GM12873 (cell line): ENCODE measurements around the gene PTPN20.

Source experiments
- TF ChIP-seq, protein P1 (sequence below): IDR thresholded peaks from 2 replicates; pipeline ENCODE4 v1.5.1; 2012; ENCODE audit warnings: low read depth, mild to moderate bottlenecking, moderate library complexity, low read length, control low read depth; ENCODE audit not compliant: insufficient read depth; ENCODE audit errors: missing control alignments

PTPN20 gene

DNA sequence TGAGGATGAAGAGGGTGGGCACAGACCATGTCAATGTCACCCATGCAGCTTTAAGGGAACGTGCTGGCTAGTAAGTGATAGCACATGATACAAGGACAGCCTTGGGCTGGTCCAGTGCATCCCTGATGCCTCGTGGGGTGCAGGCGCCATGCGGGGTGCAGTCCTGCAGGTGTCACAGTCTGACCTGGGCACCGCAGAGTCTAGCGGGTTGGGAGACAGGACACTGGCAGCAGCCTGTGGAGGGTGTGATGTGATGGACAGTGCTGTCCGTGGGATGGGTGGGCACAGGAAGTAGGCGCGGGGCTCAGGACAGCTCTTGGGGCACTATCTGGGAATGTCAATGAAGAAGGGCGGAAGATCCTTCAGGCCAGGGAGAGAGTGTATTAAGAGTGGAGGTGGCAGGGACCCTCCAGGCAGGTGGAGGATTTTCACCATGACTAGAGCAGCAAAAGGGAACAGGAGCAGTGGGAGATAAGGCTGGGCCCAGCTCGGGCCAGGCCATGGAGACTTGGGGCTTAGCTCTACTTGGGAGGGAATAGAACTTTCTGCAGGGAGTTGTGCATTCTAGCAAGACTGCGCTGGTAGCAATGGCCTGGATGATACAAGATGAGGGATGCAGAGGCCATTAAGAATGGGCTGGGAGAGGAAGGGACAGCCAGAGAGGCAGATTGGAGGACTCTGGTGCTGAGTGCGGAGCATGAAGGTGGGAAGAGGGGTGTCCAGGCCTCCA is 122.5 kb downstream of the PTPN20 start:
- TF ChIP-seq, protein P1, sequence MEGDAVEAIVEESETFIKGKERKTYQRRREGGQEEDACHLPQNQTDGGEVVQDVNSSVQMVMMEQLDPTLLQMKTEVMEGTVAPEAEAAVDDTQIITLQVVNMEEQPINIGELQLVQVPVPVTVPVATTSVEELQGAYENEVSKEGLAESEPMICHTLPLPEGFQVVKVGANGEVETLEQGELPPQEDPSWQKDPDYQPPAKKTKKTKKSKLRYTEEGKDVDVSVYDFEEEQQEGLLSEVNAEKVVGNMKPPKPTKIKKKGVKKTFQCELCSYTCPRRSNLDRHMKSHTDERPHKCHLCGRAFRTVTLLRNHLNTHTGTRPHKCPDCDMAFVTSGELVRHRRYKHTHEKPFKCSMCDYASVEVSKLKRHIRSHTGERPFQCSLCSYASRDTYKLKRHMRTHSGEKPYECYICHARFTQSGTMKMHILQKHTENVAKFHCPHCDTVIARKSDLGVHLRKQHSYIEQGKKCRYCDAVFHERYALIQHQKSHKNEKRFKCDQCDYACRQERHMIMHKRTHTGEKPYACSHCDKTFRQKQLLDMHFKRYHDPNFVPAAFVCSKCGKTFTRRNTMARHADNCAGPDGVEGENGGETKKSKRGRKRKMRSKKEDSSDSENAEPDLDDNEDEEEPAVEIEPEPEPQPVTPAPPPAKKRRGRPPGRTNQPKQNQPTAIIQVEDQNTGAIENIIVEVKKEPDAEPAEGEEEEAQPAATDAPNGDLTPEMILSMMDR: no peak

DNA sequence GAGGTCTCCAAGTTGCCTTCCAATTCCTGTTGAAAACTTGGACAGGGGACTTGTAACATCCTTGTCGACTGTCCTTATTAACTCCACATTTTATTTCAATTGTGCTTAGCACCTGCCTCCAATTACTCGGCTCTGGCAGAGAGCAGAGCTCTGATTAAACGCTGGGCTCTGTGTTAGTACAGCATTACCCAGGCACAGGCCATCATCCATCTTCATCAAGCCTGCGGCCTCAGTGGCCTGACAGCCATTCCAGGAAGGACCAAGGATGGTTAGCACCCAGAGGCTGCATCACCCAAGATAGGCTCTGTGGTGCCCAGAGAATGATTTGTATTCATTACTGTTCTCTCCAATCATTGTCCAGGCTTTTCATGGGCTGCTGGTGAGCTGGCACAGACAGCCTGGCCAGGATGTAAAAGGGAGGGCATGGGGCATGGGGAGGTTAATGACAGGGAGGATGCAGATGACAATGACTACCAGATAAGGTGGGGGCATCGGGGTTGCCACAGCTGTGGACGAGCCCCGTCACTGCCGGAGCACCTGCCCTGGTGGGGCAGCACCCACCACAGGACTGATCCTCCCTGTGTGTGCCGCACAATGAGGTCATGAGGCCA is 123.3 kb downstream of the PTPN20 start:
- TF ChIP-seq, protein P1: no peak

DNA sequence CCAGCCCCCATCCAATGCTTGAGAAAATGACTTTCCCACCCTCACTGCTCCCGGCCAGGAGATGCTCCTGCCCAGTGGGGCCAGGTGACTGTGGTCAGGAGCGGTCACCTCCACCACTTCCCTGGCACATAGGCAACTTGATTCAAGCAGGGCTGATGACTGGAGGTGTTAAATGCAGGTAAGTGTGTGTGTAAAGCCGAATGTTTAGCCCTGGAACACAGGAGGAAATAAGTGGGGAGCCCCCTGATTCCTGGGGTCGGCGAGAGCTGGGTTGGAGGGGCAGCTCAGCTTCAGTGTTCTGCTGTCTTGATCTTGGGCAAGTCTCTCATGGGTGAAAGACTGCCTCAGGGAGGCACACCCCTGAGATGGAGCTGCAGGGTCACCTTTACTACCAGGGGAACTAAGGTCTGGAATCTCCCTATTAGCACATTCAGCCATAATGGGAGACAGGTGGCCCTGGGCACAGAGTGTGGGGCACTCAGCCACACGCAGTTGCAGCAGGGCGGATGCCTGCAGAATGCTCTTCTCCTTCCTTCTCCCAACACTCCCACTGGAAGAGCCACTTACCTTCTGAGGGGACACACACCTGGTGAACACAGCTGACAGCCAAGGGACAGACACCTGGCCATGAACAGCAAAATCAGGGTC is 124.1 kb downstream of the PTPN20 start:
- TF ChIP-seq, protein P1: no peak

DNA sequence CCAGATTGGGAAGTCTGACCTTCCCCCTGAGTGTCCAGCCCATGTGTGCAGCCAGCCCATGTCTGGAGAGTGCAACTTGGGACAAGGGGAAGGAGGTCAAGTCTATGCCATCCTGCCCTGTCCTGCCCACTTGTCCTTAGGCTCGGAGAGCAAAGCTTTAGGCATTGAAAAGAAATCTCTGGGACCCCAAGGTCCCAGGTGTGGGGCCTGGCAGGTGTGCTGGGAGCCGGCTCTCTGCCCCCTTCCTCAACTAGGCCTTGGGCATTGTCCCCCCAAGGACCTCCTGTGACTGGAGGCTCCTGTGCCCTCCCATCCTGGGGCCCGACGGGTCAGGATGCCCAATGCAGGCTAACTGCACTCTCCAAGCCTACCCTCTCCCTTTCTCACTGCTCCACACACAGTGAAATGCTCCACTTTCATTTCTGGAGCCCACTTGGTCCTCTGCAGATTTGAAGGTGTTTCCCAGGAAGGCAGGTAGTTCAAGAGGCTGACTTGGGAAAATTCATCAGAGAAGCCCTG is 124.7 kb downstream of the PTPN20 start:
- TF ChIP-seq, protein P1: no peak

DNA sequence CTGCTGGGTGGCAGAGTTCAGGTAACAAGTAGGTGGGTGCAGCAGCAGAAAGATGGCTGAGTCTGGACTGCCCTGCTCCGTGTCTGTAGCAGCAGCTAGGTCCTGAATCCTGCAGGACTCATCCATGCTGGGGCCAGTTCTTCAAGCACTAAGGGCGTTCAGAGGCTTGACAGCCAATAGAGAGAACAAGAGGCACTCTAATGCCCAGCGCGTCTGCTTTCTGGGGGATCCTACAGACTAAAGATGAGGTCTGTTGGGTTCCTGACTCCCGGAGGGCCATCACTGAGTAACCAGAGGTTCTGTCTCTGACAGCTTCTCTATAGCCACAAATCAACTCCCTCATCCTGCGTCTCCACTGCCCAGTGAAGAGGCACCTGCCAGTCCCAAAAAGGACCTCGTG is 125.5 kb downstream of the PTPN20 start:
- TF ChIP-seq, protein P1: no peak

DNA sequence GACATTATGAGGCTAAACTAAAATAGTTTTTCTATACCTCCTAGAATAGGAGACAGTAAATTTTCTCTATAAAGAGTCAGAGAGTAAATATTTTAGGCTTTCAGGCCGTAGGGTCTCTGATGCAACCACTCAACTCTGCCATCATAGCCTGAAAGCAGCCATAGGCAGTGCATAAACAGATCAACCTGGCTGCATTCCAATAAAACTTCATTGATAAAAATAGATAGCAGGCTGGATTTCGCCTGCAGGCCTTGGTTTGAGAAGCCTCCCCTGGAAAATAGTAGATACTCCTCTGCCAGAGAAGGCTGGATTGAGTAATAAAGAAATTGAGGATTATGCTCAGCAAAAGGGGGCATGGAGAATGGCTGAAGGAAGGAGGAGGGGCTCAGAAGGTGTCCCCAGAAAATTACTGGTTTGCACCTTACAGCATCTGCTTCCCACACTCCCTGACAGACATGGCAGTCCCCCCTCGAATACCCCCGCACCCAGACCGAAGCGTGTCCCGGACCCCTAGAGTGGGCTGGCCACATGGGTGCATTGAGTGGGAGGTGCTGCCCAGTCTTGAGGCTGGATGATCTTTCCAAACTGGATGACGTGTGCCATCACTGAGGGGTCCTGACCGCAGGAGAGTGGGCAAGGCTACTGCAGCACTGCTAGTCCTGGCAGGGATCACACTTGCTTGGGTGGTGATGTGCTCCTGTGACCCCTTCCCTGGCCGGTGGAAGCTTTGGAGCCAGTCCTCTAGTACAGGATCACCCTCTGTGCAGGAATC is 126.6 kb downstream of the PTPN20 start:
- TF ChIP-seq, protein P1: no peak

DNA sequence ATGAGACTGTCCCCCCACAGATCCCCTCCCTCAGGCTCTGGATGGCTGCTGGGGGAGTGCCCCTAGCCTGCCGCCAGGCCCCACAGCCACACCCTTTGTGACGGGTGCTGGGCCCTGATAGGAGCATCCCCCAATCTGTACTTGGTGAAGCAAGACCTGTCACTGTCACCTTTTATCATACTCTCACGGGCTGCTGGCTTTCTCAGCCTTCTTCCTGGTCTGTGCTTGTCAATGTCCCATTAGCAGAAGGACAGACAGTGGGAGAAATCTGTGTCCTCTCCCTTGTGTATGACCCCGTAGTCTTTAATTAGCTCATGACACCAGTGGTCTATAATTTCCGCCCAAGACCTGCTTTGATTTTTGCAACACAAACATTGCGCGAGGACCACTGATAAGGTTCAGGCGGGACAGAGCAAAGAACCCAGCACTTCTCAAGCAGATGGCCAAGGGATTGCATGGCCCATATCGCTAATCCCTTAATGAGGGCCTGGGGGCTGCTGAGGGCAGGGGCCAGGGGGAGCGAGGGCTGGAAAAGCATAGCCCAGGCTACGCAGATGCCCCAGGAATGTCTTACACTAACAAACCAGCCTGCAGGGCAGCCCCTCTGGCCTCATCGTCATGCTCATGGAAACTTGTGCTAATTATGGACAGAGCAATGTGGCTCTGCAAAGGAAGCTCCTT is 127.8 kb downstream of the PTPN20 start:
- TF ChIP-seq, protein P1: no peak
